NCI-H2227 treated with DMSO at 0.1 percent for 48 hours (cell line): ENCODE results near the gene GOLT1A.
A peak's percentile ranks its signal among the peaks of the same experiment; 100 is the strongest.

Experiments
- DNase-seq: peaks from one replicate; lab custom pipeline; 2025; lab: John Stamatoyannopoulos, UW

GOLT1A gene

GRCh38 chr1:204213668-204214662 is at the start of gene GOLT1A:
TSS of gene GOLT1A (minus strand) at chr1:204213988. CDS start at chr1:204213906, 82 bp downstream.
- peak; percentile 11 for DNase-seq

- DNase-seq = no peak
Measured at GRCh38 chr1:204263254-204263910, 49.6 kb upstream of the GOLT1A start.

GRCh38 chr1:204262506-204263253 is 48.9 kb upstream of the GOLT1A start:
- no peak for DNase-seq

GRCh38 chr1:204261746-204262505 is 48.1 kb upstream of the GOLT1A start:
- DNase-seq = no peak

GRCh38 chr1:204261266-204261665 is 47.5 kb upstream of the GOLT1A start:
- no peak for DNase-seq

- DNase-seq = no peak
Measured at GRCh38 chr1:204260601-204261197, 46.9 kb upstream of the GOLT1A start.

- no peak for DNase-seq
Measured at GRCh38 chr1:204259782-204260181, 46.0 kb upstream of the GOLT1A start.

- no peak for DNase-seq
Measured at GRCh38 chr1:204259196-204259595, 45.4 kb upstream of the GOLT1A start.

- DNase-seq = no peak
Measured at GRCh38 chr1:204258213-204259115, 44.7 kb upstream of the GOLT1A start.

GRCh38 chr1:204257446-204257845 is 43.7 kb upstream of the GOLT1A start:
- no peak for DNase-seq

- DNase-seq = no peak
Measured at GRCh38 chr1:204256531-204256930, 42.7 kb upstream of the GOLT1A start.

GRCh38 chr1:204255966-204256365 is 42.2 kb upstream of the GOLT1A start:
- no peak for DNase-seq

GRCh38 chr1:204255225-204255624 is 41.4 kb upstream of the GOLT1A start:
- no peak for DNase-seq

GRCh38 chr1:204254031-204254661 is 40.4 kb upstream of the GOLT1A start:
- no peak for DNase-seq

- no peak for DNase-seq
Measured at GRCh38 chr1:204251926-204252689, 38.3 kb upstream of the GOLT1A start.

GRCh38 chr1:204251286-204251685 is 37.5 kb upstream of the GOLT1A start:
- no peak for DNase-seq

- no peak for DNase-seq
Measured at GRCh38 chr1:204250428-204251030, 36.7 kb upstream of the GOLT1A start.

- no peak for DNase-seq
Measured at GRCh38 chr1:204249736-204250427, 36.1 kb upstream of the GOLT1A start.
